SW480 (cell line): ENCODE data around the gene RAB30.

Experiments used
- DNase-seq: peaks from one replicate; pipeline ENCODE4 v3.0.0-alpha.2; 2016; ENCODE audit warnings: low spot score

Gene RAB30

GRCh38 chr11:83071567-83072349 is at the start of gene RAB30:
Gene RAB30, minus strand, starts transcription at chr11:83071897. Its CDS starts 74,581 bp downstream, at chr11:82997316.
- DNase-seq, result peak; percentile 100

DNA sequence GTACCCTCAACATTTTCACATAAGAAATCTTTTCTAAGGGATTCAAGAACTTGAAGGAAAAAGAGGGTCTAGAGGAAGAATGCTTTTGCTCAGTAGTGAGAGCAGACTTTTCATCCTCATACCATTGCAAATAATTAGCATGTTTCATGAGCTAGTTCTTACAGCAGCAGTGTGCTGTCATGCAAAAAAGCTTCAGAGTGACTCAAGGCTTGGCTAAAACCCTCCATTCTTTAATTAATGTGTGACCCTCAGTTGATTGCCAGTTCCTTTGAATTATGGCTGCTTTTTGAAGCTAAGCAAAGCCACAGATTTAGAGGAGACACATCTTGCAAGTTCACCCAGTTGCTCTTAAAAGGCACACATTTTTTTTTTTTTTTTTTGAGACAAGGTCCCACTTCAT is 48.6 kb upstream of the RAB30 start:
- no peak for DNase-seq

GRCh38 chr11:83119216-83119615 is 47.5 kb upstream of the RAB30 start:
- DNase-seq, result no peak

DNA sequence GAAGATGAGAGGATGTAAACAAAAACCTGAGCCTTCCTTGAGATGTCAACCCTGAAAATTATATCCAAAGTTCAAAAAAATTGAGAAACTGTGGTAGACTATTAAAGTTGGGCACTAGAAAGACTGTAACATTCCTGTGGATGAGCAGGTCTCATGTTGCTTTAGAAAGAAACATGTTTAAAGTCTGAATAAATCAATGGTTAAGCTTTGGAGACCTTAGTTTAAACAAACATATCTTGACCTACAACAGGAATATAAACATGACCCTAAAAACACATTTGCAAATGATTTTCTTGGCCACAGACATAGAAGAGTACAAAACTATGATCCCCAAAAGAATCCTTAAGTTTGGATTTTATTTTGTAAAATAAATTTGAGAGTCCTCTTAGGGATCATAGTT is 47.1 kb upstream of the RAB30 start:
- DNase-seq, result no peak

GRCh38 chr11:83116015-83116641 is 44.4 kb upstream of the RAB30 start:
- no peak for DNase-seq

DNA sequence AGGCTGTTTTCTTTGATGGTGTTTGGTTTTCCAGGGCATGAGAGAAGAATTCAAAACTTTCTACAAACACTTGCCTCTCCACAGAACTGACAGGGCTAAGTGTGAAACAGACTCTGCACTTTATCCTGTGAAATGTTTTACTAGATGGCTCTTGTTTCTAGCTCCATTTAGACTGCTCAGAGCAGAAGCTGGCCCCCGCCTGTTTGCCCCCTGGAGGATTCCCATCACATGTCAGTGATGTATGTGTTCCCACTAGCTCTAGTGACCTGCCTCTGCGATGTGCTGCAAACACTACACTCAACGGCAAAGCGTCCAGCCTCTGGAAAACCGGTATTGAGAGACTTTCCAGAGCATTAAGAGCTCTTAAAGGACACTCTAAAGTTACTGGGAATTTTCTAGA is 43.9 kb upstream of the RAB30 start:
- no peak for DNase-seq

- DNase-seq, result no peak
Observed at GRCh38 chr11:83115026-83115425, 43.3 kb upstream of the RAB30 start.

- no peak for DNase-seq
Observed at GRCh38 chr11:83112886-83113285, 41.2 kb upstream of the RAB30 start.

- no peak for DNase-seq
Observed at GRCh38 chr11:83105168-83105567, 33.5 kb upstream of the RAB30 start.

DNA sequence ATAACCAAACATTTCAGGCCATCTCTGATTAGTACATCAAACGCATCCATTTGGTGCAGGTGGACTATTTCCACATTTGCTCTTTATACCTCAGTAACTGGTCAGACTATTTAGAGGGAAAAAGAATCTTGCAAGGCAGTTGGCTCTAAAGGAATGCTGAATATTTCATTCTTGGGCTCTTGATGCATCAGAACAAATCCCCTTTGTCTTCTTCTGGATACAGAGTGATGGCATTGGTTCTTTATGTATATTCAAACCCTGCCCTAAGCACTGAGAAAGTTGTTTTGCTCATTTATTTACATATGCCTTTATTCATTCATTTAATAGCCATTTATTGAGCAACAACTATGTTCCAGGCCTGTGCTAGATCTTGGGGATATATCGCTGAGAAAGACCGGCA is 31.1 kb upstream of the RAB30 start:
- no peak for DNase-seq

DNA sequence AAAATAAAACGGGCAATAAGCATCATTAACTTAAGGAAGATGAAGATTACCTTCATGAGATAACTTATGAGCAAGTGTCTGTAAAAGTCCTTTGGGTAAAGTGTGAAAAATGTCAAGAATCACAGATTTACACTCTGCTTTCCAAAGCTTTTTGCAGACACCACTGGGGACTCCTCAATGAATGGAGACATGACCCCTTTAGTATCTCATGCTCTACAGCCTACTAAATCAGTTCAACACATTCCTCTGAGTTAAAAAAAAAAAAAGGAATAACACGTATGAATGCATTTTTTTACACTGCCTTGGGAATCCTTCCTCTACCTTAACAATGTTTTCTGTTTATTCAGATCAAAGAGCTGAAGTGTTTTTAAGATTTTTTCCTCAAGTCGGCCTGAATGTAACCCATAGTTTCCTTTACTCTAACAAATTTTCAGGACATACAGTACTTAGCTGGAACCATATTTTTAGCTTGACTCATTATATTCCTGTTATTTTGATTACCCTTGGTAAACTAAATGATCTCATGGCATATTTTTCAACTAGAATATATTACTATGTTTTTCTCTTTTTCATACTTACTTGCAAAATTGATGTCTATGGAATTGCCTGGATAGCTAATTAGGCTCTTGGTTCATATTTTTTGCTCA is 25.9 kb upstream of the RAB30 start:
- DNase-seq, result no peak

GRCh38 chr11:83093634-83094033 is 21.9 kb upstream of the RAB30 start:
- DNase-seq, result no peak

- peak; percentile 97 for DNase-seq
Observed at GRCh38 chr11:83092488-83093384, 21.0 kb upstream of the RAB30 start.

GRCh38 chr11:83088965-83089364 is 17.3 kb upstream of the RAB30 start:
- no peak for DNase-seq

GRCh38 chr11:83087035-83087434 is 15.3 kb upstream of the RAB30 start:
- peak; percentile 72 for DNase-seq

DNA sequence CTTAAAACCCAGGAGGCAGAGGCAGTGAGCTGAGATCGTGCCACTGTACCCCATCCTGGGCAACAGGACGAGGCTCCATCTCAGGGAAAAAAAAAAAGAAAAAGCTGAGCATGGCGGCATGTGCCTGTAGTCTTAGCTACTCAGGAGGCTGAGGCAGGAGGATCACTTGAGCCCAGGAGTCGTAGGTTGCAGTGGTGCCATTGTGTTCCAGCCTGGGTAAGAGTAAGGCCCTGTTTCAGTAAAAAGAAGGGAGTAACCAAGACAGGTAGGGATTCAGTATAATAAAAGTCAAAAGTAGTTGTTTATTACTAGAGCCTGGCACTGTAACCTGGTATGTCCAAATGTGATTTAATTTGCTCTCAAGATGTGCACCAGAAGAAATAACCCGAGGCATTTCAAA is 8.1 kb upstream of the RAB30 start:
- no peak for DNase-seq

- DNase-seq, result no peak
Observed at GRCh38 chr11:83078269-83078668, 6.6 kb upstream of the RAB30 start.

GRCh38 chr11:83073884-83074283 is 2.2 kb upstream of the RAB30 start:
- DNase-seq, result no peak

DNA sequence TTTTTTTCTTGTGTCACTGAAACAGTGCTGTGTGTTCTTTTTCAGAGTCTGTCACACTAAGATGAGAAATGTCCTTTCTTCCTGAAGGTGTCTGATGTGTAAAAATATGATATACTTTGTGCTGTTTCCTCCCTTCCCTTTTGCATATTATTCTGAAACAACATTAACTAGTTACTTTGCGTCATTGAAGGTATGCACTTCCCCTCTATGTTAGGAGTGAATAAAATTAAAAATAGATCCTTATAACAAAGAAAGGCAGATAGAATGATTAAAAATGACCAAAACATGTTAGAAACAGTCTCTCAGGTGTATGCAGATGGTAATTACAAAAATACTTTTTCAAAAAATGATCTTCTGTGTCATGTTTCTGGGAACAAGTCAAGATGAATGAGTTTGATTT is 1.6 kb upstream of the RAB30 start:
- no peak for DNase-seq

- DNase-seq, result no peak
Observed at GRCh38 chr11:83072350-83073242, 899 bp upstream of the RAB30 start.
